Measurements from ENCODE around the gene RABL3. TPM values are rescaled to one million over a fixed set of nuclear protein-coding genes. Genes with fewer than 3 reads are reported as not detected.

Gene RABL3
- total and polyA plus RNA-seq, 2 of the 4 experiments (the other 2 are of a cell fraction): 5.3 to 17.0 TPM

GRCh38 chr3:120699333-120699732 is 43.0 kb downstream of the RABL3 start:
- no peak overlapping the region for H3K4me3 ChIP-seq (ENCODE audit: insufficient read depth, low read depth, low read length)
- peaks cover 0 to 4% of the 10 kb centered on the region in 2 experiments; a peak in 2 of 4 replicates for H3K79me1 ChIP-seq (ENCODE audit: low read depth in 1 of 2, low read length in 2 of 2)
- H3K4me1 ChIP-seq (ENCODE audit: control insufficient read depth, insufficient read depth, low read length): no peaks in the 10 kb centered on the region
- no peak overlapping the region for H2BK120ac ChIP-seq (ENCODE audit: low read depth, low read length)
- H3K36me3 ChIP-seq (ENCODE audit: control insufficient read depth, insufficient read depth, low read length): peaks cover 3% of the 10 kb centered on the region; the same call in 1 of the 2 replicates
- peaks cover 3% of the 10 kb centered on the region; the same call in 1 of the 2 replicates for H3K9me3 ChIP-seq (ENCODE audit: control insufficient read depth, insufficient read depth, low read length)
- intact Hi-C loops (cut with micrococcal nuclease): no loop called here
- no peak overlapping the region for H4K5ac ChIP-seq (ENCODE audit: low read depth, low read length)
- no peak overlapping the region for H3K56ac ChIP-seq (ENCODE audit: extremely low read depth, insufficient read depth, low read length)
- no peak overlapping the region for H3K14ac ChIP-seq (replicated peaks; ENCODE audit: low read depth, low read length)
- no peak overlapping the region for H3K18ac ChIP-seq (ENCODE audit: low read depth, low read length)
- CTCF ChIA-PET: interaction anchor here (1.2 kb wide), 1 partner anchor 11 kb away, joined by 5 read pairs; no protein-coding TSS in a partner anchor
- no peak overlapping the region for H3K4ac ChIP-seq (ENCODE audit: low read depth, low read length)
- no peak overlapping the region for H2BK15ac ChIP-seq (ENCODE audit: low read depth, low read length)
- H3K27me3 ChIP-seq (ENCODE audit: control insufficient read depth, insufficient read depth, low read length): no peaks in the 10 kb centered on the region
- no peak overlapping the region for H3K4me2 ChIP-seq (ENCODE audit: low read depth, low read length)
- DNase-seq (no peak), ATAC-seq (ENCODE audit: low read depth) (no peak)
- dilution Hi-C loops (cut with HindIII; ENCODE audit: low sequenced_read_pairs, unreplicated experiment): no loop called here
- no peak overlapping the region for H2BK20ac ChIP-seq (ENCODE audit: low read depth, low read length)
- no peak overlapping the region for H2AK9ac ChIP-seq (replicated peaks; ENCODE audit: low read depth, low read length, poor library complexity)
- TF ChIP-seq POLR2A (IDR thresholded peaks at IDR 0.05; ENCODE audit: low read depth, low read length) (no peak), MAFK (IDR thresholded peaks at IDR 0.05; ENCODE audit: low read depth, low read length) (peak; percentile 65), CEBPB (IDR thresholded peaks at IDR 0.05; ENCODE audit: low read depth, low read length) (0 out of 2 replicates have a peak, but pooled peaks have one; percentile 24)
- in situ Hi-C loops (cut with MboI; ENCODE audit: low sequenced_read_pairs): no loop called here
- WGBS, 2 experiments (ENCODE audit: extremely low coverage in 2 of 2, insufficient read length in 1 of 2): no CpG with 5 or more reads among the region's 3 CpGs
- H2AFZ ChIP-seq (replicated peaks; ENCODE audit: low read length, poor library complexity): no peak overlapping the region
- H2BK5ac ChIP-seq (ENCODE audit: low read depth, low read length, poor library complexity, severe bottlenecking): no peak overlapping the region
- POLR2A ChIA-PET (ENCODE audit: unreplicated experiment): no interaction called here
- BruUV-seq (replicated peaks): no TSS peak
- no peak overlapping the region for H3K27ac ChIP-seq (ENCODE audit: insufficient read depth, low read length)
- no peak overlapping the region for H2AK5ac ChIP-seq (ENCODE audit: low read depth, low read length)
- H3K23ac ChIP-seq (ENCODE audit: low read depth, low read length): no peak overlapping the region
- H3K9me1 ChIP-seq (ENCODE audit: insufficient read depth, low read length): no peaks in the 10 kb centered on the region
- H4K8ac ChIP-seq (ENCODE audit: low read depth in 2 of 2, low read length in 2 of 2): no peak overlapping the region
- no peak overlapping the region for H3K9ac ChIP-seq (ENCODE audit: low read depth, low read length)
- no peaks in the 10 kb centered on the region for H4K20me1 ChIP-seq (ENCODE audit: insufficient read depth, low read length)
- no peak overlapping the region for H4K91ac ChIP-seq (ENCODE audit: insufficient read depth, low read depth, low read length)
